GM23338 (cell line): ENCODE measurements around the gene CNTNAP2. TPM values are rescaled to one million over a fixed set of nuclear protein-coding genes. Genes with fewer than 3 reads are reported as not detected.

ENCODE experiments used
- ATAC-seq: fragments of 200-7000 bp; cut with Tn5 transposase; 3 replicates; pipeline ENCODE4 v1.9.1; 2020
- DNase-seq: peaks from one replicate; pipeline ENCODE4 v3.0.0-alpha.2; 2015; ENCODE audit warnings: low spot score
- H2AFZ ChIP-seq: fragments of 200-600 bp; sonication (generic); 2 replicates; pipeline ENCODE4 v1.8.0; 2016; ENCODE audit warnings: antibody characterized with exemption, mild to moderate bottlenecking, moderate library complexity
- H3F3A ChIP-seq: fragments of 200-600 bp; sonication (generic); replicated peaks from 2 replicates; pipeline ENCODE4 v1.8.0; 2017; ENCODE audit warnings: antibody characterized with exemption, mixed run types, low read depth
- H3K27ac ChIP-seq: fragments of 200-600 bp; sonication (generic); 2 replicates; pipeline ENCODE4 v1.6.1; 2016; ENCODE audit warnings: low read depth
- H3K27me3 ChIP-seq: fragments of 200-600 bp; sonication (generic); 2 replicates; pipeline ENCODE4 v1.8.0; 2016; ENCODE audit warnings: mild to moderate bottlenecking, mixed run types, moderate library complexity; ENCODE audit not compliant: insufficient read depth
- H3K36me3 ChIP-seq: fragments of 200-600 bp; sonication (generic); 2 replicates; pipeline ENCODE4 v1.8.0; 2016; ENCODE audit warnings: mild to moderate bottlenecking; ENCODE audit not compliant: insufficient read depth
- H3K4me1 ChIP-seq: fragments of 200-600 bp; sonication (generic); 2 replicates; pipeline ENCODE4 v1.8.0; 2016; ENCODE audit warnings: mild to moderate bottlenecking, moderate library complexity; ENCODE audit not compliant: insufficient read depth
- H3K4me2 ChIP-seq: fragments of 200-600 bp; sonication (generic); 2 replicates; pipeline ENCODE4 v1.7.1; 2017; ENCODE audit warnings: mixed run types
- H3K4me3 ChIP-seq: fragments of 200-600 bp; sonication (generic); 2 replicates; pipeline ENCODE4 v1.6.1; 2016; ENCODE audit warnings: mixed run types
- H3K79me2 ChIP-seq: fragments of 200-600 bp; sonication (generic); replicated peaks from 2 replicates; pipeline ENCODE4 v1.8.0; 2017; ENCODE audit warnings: mild to moderate bottlenecking; ENCODE audit not compliant: insufficient read depth
- H3K9me2 ChIP-seq: fragments of 200-600 bp; sonication (generic); 2 replicates; pipeline ENCODE4 v1.8.0; 2017; ENCODE audit not compliant: insufficient read depth
- H4K20me1 ChIP-seq: fragments of 200-600 bp; sonication (generic); replicated peaks from 2 replicates; pipeline ENCODE4 v1.8.0; 2017; ENCODE audit warnings: mild to moderate bottlenecking; ENCODE audit not compliant: insufficient read depth
- H3K27ac Mint-ChIP-seq: 2 replicates; pipeline ENCODE4 v1.8.0; 2020; ENCODE audit warnings: inconsistent platforms, mild to moderate bottlenecking, moderate library complexity, mixed read lengths
- H3K27me3 Mint-ChIP-seq: 3 replicates; pipeline ENCODE4 v1.8.0; 2022; ENCODE audit warnings: low read depth, mild to moderate bottlenecking, moderate library complexity, mixed read lengths, inconsistent platforms; ENCODE audit not compliant: insufficient read depth, poor library complexity
- H3K36me3 Mint-ChIP-seq: 3 replicates; pipeline ENCODE4 v1.8.0; 2021; ENCODE audit warnings: low read depth, mild to moderate bottlenecking, inconsistent platforms, moderate library complexity, mixed read lengths
- H3K4me1 Mint-ChIP-seq: 3 replicates; pipeline ENCODE4 v1.8.0; 2020; ENCODE audit warnings: mild to moderate bottlenecking, inconsistent platforms, mixed read lengths
- H3K4me3 Mint-ChIP-seq: 3 replicates; pipeline ENCODE4 v1.8.0; 2021; ENCODE audit warnings: moderate library complexity, mild to moderate bottlenecking, inconsistent platforms, mixed read lengths
- H3K9me3 Mint-ChIP-seq: 3 replicates; pipeline ENCODE4 v1.8.0; 2020; ENCODE audit warnings: moderate library complexity, mild to moderate bottlenecking, inconsistent platforms, mixed read lengths
- CREB1 ChIP-seq: fragments of 250-450 bp; sonication (Bioruptor Pico); IDR thresholded peaks from 2 replicates; pipeline ENCODE4 v1.5.0; 2020; ENCODE audit warnings: low read depth, mild to moderate bottlenecking, moderate library complexity
- EZH2 ChIP-seq: fragments of 200-600 bp; sonication (generic); IDR thresholded peaks from one replicate; pipeline ENCODE4 v1.8.0; 2017; ENCODE audit warnings: antibody characterized with exemption, mild to moderate bottlenecking, low read depth; ENCODE audit not compliant: unreplicated experiment
- EZH2phosphoT487 ChIP-seq: fragments of 200-600 bp; sonication (generic); IDR thresholded peaks from one replicate; pipeline ENCODE4 v1.8.1; 2018; ENCODE audit warnings: antibody characterized with exemption; ENCODE audit not compliant: unreplicated experiment
- JUNB ChIP-seq: IDR thresholded peaks from one replicate; pipeline ENCODE4 v1.6.1; 2016; ENCODE audit warnings: antibody characterized with exemption; ENCODE audit not compliant: unreplicated experiment
- NANOG ChIP-seq: IDR thresholded peaks from 2 replicates; pipeline ENCODE4 v1.6.1; 2016; ENCODE audit warnings: antibody characterized with exemption, borderline replicate concordance
- POLR2AphosphoS5 ChIP-seq: IDR thresholded peaks from 2 replicates; pipeline ENCODE4 v1.6.1; 2016; ENCODE audit warnings: antibody characterized with exemption, low read depth
- STAT1 ChIP-seq: IDR thresholded peaks from one replicate; pipeline ENCODE4 v1.6.1; 2016; ENCODE audit warnings: antibody characterized with exemption; ENCODE audit not compliant: unreplicated experiment
- ZNF114 ChIP-seq: fragments of 250-450 bp; sonication (Bioruptor Pico); IDR thresholded peaks from 2 replicates; pipeline ENCODE4 v1.5.0; 2020; ENCODE audit warnings: mild to moderate bottlenecking, moderate library complexity
- ZNF331 ChIP-seq: fragments of 250-450 bp; sonication (Bioruptor Pico); IDR thresholded peaks from 2 replicates; pipeline ENCODE4 v1.5.0; 2020; ENCODE audit warnings: low read depth, mild to moderate bottlenecking, moderate library complexity
- polyA plus RNA-seq: library from polyadenylated mRNA; unstranded; fragments of >200 nt; fragmentation: Nextera tagmentation; extraction: Ambion mirVana; gene quantifications from 2 replicates; pipeline ENCODE4 v1.2.1, GENCODE V29; 2016
- total RNA-seq: library from RNA; depleted of rRNA; stranded (reverse); fragments of >200 nt; shearing (Covaris generic); gene quantifications from 2 replicates; pipeline ENCODE4 v1.2.3, GENCODE V29; 2014
- TF ChIP-seq, protein P1 (sequence below), 2 experiments: fragments of 200-600 bp in 1 of 2; sonication (generic) in 1 of 2; conservative IDR thresholded peaks; 2 replicates each; pipeline versions ENCODE4 v1.5.1 to v1.6.1; 2016 to 2017; ENCODE audit warnings: antibody characterized with exemption in 2 of 2, low read depth in 2 of 2, mild to moderate bottlenecking in 2 of 2, moderate library complexity in 1 of 2
- TF ChIP-seq, protein P2 (sequence below): fragments of 250-450 bp; sonication (Bioruptor Pico); IDR thresholded peaks from 2 replicates; pipeline ENCODE4 v1.5.0; 2020; ENCODE audit warnings: mild to moderate bottlenecking, moderate library complexity
- TF ChIP-seq, protein P3 (sequence below): IDR thresholded peaks from 2 replicates; pipeline ENCODE4 v1.6.1; 2016; ENCODE audit warnings: antibody characterized with exemption
- TF ChIP-seq, protein P4 (sequence below): IDR thresholded peaks from one replicate; pipeline ENCODE4 v1.6.1; 2018; ENCODE audit warnings: antibody characterized with exemption; ENCODE audit not compliant: unreplicated experiment

The CNTNAP2 gene
- total and polyA plus RNA-seq, 2 experiments from 2014 or later, result 38.2 to 61.3 TPM

DNA sequence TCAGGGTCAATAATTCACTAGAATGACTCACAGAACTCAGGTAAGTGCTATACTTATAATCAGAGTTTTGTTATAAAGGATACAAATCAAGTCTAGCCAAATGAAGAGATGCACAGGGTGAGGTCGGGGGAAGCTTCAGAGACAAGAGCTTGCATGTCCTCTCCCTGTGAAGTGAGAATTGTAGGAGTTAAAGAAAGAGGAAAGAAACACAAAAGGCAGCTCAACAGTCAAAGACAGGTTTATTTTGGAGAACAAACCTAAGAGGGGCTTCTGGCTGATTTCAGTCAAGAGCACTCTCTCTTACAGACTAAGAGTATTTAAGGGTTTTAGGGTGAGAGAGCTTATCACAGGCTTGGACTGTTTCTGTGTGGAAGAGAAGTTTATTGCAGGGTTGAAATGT is 1873.5 kb downstream of the CNTNAP2 start:
- H3F3A ChIP-seq, result no peaks in the 10 kb centered on the region
- no peak overlapping the region for H3K27ac ChIP-seq
- H3K79me2 ChIP-seq, result no peaks in the 10 kb centered on the region
- TF ChIP-seq POLR2AphosphoS5, result no peak
- TF ChIP-seq, protein P1, sequence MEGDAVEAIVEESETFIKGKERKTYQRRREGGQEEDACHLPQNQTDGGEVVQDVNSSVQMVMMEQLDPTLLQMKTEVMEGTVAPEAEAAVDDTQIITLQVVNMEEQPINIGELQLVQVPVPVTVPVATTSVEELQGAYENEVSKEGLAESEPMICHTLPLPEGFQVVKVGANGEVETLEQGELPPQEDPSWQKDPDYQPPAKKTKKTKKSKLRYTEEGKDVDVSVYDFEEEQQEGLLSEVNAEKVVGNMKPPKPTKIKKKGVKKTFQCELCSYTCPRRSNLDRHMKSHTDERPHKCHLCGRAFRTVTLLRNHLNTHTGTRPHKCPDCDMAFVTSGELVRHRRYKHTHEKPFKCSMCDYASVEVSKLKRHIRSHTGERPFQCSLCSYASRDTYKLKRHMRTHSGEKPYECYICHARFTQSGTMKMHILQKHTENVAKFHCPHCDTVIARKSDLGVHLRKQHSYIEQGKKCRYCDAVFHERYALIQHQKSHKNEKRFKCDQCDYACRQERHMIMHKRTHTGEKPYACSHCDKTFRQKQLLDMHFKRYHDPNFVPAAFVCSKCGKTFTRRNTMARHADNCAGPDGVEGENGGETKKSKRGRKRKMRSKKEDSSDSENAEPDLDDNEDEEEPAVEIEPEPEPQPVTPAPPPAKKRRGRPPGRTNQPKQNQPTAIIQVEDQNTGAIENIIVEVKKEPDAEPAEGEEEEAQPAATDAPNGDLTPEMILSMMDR (conservative IDR thresholded peaks at IDR 0.05; ENCODE audit: low read depth in 2 of 2), result no peak
- TF ChIP-seq ZNF114, result no peak
- no peak for TF ChIP-seq EZH2phosphoT487
- TF ChIP-seq NANOG, result no peak
- no peak for TF ChIP-seq EZH2
- TF ChIP-seq, protein P2, sequence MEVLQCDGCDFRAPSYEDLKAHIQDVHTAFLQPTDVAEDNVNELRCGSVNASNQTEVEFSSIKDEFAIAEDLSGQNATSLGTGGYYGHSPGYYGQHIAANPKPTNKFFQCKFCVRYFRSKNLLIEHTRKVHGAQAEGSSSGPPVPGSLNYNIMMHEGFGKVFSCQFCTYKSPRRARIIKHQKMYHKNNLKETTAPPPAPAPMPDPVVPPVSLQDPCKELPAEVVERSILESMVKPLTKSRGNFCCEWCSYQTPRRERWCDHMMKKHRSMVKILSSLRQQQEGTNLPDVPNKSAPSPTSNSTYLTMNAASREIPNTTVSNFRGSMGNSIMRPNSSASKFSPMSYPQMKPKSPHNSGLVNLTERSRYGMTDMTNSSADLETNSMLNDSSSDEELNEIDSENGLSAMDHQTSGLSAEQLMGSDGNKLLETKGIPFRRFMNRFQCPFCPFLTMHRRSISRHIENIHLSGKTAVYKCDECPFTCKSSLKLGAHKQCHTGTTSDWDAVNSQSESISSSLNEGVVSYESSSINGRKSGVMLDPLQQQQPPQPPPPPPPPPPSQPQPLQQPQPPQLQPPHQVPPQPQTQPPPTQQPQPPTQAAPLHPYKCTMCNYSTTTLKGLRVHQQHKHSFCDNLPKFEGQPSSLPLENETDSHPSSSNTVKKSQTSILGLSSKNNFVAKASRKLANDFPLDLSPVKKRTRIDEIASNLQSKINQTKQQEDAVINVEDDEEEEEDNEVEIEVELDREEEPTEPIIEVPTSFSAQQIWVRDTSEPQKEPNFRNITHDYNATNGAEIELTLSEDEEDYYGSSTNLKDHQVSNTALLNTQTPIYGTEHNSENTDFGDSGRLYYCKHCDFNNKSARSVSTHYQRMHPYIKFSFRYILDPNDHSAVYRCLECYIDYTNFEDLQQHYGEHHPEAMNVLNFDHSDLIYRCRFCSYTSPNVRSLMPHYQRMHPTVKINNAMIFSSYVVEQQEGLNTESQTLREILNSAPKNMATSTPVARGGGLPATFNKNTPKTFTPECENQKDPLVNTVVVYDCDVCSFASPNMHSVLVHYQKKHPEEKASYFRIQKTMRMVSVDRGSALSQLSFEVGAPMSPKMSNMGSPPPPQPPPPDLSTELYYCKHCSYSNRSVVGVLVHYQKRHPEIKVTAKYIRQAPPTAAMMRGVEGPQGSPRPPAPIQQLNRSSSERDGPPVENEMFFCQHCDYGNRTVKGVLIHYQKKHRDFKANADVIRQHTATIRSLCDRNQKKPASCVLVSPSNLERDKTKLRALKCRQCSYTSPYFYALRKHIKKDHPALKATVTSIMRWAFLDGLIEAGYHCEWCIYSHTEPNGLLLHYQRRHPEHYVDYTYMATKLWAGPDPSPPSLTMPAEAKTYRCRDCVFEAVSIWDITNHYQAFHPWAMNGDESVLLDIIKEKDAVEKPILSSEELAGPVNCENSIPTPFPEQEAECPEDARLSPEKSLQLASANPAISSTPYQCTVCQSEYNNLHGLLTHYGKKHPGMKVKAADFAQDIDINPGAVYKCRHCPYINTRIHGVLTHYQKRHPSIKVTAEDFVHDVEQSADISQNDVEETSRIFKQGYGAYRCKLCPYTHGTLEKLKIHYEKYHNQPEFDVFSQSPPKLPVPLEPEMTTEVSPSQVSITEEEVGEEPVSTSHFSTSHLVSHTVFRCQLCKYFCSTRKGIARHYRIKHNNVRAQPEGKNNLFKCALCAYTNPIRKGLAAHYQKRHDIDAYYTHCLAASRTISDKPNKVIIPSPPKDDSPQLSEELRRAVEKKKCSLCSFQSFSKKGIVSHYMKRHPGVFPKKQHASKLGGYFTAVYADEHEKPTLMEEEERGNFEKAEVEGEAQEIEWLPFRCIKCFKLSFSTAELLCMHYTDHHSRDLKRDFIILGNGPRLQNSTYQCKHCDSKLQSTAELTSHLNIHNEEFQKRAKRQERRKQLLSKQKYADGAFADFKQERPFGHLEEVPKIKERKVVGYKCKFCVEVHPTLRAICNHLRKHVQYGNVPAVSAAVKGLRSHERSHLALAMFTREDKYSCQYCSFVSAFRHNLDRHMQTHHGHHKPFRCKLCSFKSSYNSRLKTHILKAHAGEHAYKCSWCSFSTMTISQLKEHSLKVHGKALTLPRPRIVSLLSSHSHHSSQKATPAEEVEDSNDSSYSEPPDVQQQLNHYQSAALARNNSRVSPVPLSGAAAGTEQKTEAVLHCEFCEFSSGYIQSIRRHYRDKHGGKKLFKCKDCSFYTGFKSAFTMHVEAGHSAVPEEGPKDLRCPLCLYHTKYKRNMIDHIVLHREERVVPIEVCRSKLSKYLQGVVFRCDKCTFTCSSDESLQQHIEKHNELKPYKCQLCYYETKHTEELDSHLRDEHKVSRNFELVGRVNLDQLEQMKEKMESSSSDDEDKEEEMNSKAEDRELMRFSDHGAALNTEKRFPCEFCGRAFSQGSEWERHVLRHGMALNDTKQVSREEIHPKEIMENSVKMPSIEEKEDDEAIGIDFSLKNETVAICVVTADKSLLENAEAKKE (CRISPR knock-in tag), result no peak
- TF ChIP-seq, protein P3, sequence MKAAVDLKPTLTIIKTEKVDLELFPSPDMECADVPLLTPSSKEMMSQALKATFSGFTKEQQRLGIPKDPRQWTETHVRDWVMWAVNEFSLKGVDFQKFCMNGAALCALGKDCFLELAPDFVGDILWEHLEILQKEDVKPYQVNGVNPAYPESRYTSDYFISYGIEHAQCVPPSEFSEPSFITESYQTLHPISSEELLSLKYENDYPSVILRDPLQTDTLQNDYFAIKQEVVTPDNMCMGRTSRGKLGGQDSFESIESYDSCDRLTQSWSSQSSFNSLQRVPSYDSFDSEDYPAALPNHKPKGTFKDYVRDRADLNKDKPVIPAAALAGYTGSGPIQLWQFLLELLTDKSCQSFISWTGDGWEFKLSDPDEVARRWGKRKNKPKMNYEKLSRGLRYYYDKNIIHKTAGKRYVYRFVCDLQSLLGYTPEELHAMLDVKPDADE, result no peak
- no peak for TF ChIP-seq JUNB
- TF ChIP-seq, protein P4, sequence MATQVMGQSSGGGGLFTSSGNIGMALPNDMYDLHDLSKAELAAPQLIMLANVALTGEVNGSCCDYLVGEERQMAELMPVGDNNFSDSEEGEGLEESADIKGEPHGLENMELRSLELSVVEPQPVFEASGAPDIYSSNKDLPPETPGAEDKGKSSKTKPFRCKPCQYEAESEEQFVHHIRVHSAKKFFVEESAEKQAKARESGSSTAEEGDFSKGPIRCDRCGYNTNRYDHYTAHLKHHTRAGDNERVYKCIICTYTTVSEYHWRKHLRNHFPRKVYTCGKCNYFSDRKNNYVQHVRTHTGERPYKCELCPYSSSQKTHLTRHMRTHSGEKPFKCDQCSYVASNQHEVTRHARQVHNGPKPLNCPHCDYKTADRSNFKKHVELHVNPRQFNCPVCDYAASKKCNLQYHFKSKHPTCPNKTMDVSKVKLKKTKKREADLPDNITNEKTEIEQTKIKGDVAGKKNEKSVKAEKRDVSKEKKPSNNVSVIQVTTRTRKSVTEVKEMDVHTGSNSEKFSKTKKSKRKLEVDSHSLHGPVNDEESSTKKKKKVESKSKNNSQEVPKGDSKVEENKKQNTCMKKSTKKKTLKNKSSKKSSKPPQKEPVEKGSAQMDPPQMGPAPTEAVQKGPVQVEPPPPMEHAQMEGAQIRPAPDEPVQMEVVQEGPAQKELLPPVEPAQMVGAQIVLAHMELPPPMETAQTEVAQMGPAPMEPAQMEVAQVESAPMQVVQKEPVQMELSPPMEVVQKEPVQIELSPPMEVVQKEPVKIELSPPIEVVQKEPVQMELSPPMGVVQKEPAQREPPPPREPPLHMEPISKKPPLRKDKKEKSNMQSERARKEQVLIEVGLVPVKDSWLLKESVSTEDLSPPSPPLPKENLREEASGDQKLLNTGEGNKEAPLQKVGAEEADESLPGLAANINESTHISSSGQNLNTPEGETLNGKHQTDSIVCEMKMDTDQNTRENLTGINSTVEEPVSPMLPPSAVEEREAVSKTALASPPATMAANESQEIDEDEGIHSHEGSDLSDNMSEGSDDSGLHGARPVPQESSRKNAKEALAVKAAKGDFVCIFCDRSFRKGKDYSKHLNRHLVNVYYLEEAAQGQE, result no peak
- TF ChIP-seq STAT1, result no peak
- TF ChIP-seq CREB1 (CRISPR knock-in tag), result no peak
- no peak for TF ChIP-seq ZNF331
- Mint-ChIP-seq H3K4me3 (no peak overlapping the region), H3K36me3 (peaks cover 30% of the 10 kb centered on the region), H3K4me1 (0 out of 3 replicates have a peak, but pooled peaks cover 2% of the 10 kb centered on the region), H3K27ac (no peak overlapping the region), H3K9me3 (peaks cover 61% of the 10 kb centered on the region), H3K27me3 (no peaks in the 10 kb centered on the region)
- H3K9me2 ChIP-seq, result no peaks in the 10 kb centered on the region
- no peak overlapping the region for H3K4me3 ChIP-seq
- no peaks in the 10 kb centered on the region for H3K4me1 ChIP-seq
- no peaks in the 10 kb centered on the region for H4K20me1 ChIP-seq
- H3K27me3 ChIP-seq, result no peaks in the 10 kb centered on the region
- no peak for DNase-seq
- no peaks in the 10 kb centered on the region for H3K36me3 ChIP-seq
- no peak for ATAC-seq
- no peak overlapping the region for H2AFZ ChIP-seq
- no peak overlapping the region for H3K4me2 ChIP-seq
